HG03196 (cell line): Measurements from ENCODE around the gene PCSK6.

ENCODE experiments used
- ATAC-seq: cut with Tn5 transposase; IDR thresholded peaks from one replicate; pipeline ENCODE4 v1.9.1; 2021; ENCODE audit not compliant: unreplicated experiment

Gene PCSK6

DNA sequence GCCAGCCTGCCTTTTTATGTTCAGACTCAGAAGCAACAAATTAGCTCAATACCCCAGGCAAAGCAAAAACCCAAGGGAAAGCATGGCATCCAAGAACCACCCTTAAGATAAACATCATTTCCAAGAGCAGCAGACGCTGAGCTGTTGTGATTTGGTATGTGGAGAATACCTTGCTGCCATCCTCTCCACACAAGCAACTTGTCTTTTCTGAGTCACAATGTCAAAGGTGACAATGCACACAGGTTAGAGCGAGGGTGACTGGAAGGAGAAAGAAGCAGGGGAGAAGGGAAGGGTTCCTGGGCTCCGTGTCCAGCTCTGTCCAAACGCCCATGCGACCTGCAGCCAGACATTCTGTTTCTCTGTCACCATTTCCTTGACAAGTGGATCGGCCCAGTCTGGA is 6.0 kb downstream of the PCSK6 start:
- ATAC-seq = no peak

DNA sequence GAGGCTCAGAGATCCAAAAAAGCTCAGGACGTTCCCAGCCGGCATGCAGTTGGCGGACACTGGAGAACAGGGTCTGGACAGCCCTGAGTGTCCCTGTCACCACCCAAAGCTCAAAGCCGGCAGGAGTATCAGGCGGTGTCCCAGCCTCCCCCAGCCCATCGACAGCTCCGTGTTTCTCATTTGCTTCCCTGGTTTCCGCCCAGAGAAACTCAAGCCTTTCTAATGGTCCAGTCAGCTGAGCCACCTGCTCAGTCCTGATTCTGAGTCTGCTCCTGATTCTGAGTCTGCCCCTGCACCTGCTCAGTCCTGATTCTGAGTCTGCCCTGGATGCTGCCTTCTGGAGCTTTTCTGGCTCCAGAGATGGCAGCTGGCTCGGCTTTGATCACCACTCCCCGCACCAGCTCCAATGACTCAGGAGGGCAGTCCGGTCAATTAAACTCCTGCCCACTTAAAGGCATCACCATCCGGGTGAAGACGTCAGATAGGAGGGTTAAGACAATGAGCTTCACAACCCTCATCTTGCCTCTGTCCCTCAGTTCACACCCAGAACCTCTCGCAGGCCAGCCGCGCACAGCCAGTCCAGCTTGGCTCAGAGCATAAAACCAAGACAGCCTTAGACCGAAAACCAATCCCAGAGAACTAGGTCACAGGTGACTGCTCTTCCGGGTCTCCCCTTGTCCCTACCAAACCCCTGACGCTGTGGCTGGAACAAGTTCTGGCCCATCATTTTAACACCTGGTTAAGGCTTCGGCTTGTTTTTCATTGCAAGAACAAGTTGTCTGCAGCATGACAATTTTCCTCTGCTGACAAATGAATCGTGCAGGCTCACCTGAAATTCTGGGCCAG is 6.8 kb downstream of the PCSK6 start:
- no peak for ATAC-seq

DNA sequence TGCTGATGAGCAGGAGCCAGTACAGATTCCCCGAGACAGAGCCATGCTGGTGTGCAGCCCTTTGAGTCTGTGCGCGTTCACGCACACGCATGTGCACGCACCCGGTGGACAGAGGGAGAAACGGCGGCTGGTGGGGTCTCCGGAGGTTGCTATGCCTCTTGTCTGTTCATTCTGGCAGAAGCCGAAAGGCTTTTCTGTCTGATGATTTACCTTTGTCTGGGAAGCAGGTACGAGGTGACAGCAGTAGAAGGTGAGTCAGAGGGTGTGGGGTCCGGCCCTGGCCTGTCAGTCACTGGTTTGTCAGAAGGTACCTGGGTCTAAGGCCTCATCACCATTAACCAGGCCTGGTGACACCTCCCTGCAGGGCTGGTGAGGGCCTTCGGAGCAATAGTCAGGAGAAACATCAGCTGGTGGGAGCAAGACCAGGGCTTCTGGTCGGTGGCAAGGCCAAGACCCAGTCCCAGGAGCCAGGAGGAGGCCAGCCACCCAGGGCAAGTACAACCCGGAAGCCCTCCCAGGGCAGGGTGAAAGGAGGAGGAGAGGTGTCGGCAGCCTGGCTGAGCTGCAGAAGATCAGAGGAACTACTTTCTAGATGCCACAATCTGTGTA is 7.5 kb downstream of the PCSK6 start:
- ATAC-seq = no peak

DNA sequence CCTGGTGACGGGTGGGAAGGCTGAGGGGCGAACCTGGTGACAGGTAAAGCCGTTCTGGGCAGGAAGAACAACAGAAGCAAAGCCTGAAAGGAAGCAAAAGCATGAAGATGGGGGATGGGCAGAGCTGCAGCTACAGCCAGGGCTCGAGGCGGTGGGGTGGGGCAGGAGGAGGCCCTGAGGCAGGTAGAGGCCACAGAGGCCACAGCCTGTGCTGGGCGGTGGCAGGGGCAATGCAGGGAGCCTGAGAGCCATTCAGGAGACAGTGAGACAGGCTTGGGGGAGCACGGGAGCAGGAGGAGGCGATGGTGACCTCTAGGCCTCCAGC is 8.2 kb downstream of the PCSK6 start:
- no peak for ATAC-seq

DNA sequence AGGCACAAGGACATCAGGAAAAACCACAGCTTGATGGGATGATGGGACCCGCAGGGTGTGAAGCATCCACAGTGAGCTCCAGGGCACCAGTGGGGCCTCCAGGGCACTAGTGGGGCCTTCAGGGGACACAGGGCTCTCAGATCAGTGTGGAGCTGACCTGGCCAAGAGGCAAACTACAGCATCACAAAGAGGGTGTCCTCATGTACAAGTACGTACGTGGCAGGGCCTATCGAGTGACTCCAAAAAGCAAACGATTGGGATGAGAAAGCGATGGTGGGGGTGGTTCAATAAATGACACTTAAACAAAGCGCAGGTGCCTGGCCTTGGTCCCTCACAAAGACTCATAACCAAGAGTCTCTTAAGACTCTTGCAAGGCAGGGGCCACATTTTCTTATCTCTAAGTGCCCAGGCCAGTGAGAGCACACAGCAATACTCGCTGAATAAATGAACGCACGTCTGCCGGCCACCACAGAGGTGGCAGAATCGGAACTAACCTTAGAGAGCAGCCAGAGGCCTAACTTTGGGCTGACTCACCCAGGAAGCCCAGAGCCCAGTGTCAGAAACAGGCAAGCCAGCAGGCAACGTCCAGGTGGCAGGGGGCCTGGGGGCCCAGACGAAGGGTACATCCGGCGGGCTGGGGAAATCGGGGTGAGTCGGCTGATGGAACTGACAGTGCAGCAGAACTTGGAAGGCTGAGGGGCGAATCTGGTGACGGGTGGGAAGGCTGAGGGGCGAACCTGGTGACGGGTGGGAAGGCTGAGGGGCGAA is 8.7 kb downstream of the PCSK6 start:
- ATAC-seq = no peak

DNA sequence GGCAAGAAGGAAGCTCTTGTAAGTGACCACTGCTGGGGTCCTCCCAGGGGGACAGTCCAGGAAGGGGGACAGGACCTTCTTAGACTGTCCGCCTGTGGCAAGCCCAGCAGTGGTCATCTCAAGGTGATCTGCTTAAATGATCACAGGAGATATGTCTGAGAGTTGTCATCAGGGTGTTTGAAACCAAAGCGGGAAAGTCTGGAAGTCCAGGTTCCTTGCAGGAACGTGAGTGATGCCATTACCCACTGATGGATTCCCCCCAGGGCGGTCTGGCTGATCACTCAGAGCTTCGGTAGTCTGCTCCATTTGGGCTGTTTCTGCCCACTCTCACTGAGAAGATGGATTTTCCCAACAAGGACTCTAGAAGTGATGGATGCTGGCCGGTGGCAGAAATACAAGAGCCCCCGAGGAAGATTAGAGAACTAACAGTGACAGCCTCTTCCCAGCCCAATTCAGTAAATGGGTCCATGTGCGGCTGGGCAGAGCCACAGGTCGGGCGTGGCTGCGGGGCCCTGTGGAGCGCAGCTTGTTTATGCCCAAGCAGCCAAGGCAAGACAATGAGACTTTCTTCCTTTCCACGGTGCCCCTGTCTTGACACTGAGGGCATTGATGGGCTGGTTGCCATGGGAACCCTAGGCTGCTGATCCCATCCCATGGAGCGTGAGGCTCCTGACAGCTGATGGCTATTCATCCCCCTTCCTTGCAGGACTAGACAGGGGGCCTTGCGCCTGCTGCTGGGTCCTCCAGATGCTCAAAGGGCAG is 9.5 kb downstream of the PCSK6 start:
- no peak for ATAC-seq

DNA sequence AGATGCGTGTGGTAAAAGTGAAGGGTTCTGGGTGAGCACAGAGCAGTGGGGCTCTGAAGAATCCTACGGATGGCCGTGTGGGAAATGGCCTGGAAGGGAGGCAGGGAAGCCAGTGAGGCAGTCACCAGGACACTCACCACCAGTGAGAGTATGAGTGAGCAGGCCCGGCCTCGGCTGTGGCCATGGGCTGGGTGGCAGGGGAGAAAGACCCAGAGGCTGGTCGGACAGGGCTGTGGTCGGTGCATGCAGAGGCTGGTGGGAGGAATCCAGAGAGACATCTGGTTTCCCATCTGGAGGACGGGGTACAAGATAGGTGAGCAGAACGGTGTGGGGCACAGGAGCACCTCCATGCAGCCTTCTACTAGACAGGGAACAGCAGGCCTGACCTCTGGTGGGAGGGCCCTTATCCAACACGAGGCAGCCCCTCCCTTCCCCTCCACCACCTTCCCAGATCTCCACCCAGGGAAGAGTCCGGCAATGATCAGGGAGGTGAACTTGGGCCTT is 10.1 kb downstream of the PCSK6 start:
- ATAC-seq = no peak

DNA sequence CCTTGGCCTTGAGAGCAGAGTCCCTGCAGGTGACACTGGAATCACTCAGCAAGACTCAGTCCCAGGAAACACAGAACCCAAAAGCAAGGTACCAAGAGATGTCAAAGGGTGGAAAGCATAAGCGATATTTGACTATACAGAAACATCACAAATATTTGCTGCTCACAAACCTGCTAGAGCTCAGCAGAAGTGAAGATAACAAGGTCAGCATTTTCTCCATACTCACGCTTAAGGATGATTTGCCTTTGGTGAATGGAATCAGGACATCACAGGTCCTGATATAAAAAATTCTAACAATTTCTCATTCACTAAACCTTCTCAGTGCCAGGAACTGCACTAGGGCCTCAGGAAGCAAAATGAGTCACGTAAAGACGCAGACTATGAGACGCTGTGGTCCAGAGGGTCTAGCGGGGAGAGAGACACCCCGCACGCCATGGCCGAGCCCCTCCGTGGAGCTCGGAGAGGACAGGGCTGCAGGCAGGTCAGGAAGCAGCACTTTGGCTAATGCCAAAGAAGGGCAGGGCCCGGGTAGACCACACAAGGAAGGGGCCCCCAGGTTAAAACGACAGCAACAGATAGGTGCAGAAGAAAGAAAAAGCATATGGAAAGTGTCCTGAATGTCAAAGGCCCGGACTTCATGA is 10.7 kb downstream of the PCSK6 start:
- ATAC-seq = no peak

DNA sequence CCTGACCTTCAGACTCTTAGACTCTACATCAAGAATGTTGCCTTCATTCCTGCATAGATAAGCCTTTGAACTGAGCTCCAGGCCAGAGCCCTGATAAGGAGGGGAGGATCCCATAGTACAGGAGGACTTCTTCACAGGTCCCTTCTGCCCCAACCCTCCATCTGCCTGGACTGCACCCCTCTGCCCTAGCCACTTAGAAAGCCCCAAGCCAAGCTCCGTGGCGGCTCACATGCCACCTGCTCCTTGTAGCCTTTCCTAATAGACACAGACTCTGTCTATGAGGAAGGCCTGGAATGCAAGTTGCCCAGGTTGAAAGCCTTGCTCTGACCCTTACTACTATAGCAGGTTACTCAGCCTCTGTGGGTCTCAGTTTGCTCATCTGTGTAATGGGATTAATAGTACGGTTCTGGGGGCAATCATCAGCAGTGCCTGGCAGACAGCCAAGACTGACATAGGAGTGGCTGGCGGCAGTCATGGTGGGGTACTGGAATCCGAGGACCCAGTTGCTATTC is 11.6 kb downstream of the PCSK6 start:
- no peak for ATAC-seq

DNA sequence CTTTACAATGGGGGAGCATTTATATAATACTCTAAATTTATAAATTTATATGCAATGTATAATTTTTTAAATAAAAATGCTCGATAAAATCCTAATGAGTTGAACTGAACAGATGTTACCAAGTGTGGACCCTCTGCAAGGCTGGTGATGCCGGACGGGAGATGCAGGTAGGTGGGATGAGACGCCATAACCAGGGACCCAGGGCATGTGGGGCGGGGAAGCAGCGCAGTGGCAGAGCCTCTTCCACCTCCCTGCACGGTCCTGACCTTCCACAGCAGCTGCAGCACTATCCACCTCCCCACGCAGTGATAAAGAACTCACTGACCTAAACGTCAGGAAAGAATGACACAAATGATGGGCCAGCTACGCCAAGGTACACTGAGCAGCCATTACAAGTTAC is 12.8 kb downstream of the PCSK6 start:
- no peak for ATAC-seq

DNA sequence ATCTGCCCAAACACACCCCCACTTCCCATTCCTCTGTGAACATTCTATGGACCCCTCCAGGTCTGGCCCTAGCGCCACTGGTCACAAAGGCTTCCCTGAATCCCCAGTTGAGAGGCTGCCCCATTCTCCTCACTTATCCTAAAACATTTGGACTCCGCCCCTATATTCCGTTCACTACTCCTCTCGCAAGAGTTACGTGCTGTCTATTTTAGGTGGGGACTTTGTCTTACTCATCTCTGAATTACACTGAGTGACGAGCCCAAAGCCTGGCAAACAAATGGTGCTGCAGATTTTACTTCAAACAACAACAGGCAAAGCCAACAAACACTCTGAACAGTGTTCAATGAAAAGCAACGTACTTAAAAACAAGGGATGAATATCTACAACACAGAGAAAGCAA is 14.5 kb downstream of the PCSK6 start:
- ATAC-seq = no peak

DNA sequence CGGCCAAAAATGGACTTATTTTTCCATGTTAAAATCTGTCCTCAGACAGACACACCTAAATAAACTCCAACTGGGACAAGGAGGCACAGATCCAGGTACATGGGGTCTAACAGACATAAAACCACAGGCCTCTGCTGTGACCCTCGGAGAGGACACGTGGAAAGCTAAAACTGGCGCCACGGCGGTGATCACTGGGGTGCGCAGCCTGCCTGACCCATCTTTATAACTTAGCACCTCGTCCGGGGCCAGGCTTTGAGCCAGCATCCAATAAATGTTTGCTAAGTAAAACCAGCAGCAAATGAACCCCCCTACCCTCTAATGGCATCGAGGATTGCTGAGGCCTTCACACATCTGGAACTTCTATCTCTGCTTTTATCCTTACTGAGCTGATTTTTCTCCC is 15.3 kb downstream of the PCSK6 start:
- ATAC-seq = no peak

DNA sequence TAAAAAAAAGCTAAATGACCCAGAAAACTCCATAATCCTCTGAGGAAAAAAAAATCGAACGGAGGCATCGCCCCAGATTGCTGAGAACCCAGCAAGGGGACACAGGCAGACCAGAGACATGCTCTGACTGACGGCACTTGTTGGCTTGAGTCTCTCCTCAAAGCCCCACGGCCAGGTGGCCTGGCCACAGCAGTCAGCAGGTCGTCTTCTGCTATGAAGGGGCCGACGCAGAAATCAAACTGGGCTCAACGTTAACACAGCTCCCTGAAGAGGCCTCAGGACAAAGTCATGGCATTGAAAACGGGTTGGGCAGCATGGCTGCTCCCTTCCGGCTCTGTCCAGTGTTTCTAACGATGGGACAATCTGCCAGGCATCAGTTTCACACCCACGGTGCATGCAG is 17.5 kb downstream of the PCSK6 start:
- ATAC-seq = no peak

DNA sequence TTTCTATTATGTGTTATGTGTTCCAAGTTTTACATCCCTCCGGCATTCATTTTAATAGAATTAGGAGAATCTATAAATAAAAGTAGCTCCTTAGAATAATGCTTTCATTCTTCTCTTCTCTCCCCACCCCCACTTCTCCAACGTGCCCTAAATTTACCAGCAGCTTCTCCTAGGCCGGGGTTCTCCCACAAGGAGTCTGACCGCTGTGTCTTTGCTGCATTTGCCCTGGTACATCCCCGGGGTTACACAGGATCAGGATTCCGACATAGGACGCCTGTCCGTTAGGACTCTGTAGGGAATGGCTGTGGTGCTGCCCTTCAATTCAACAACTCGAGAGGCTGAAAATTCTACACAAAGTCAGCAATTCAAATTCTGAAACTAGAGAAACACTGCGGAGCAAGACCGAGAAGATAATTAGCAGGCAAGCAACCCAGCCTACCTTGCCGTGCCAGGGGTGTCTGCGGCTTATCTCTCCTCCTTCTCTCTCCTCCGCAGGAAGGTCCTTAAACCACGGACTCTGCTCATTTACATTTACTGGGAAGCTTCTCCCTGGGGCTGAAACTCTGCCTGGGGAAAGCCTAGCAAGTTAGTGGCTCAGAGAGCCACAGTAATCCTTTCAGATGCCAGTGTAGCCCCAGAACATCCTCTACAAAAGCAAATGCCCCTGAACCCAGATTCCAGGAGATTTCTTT is 18.8 kb downstream of the PCSK6 start:
- no peak for ATAC-seq

DNA sequence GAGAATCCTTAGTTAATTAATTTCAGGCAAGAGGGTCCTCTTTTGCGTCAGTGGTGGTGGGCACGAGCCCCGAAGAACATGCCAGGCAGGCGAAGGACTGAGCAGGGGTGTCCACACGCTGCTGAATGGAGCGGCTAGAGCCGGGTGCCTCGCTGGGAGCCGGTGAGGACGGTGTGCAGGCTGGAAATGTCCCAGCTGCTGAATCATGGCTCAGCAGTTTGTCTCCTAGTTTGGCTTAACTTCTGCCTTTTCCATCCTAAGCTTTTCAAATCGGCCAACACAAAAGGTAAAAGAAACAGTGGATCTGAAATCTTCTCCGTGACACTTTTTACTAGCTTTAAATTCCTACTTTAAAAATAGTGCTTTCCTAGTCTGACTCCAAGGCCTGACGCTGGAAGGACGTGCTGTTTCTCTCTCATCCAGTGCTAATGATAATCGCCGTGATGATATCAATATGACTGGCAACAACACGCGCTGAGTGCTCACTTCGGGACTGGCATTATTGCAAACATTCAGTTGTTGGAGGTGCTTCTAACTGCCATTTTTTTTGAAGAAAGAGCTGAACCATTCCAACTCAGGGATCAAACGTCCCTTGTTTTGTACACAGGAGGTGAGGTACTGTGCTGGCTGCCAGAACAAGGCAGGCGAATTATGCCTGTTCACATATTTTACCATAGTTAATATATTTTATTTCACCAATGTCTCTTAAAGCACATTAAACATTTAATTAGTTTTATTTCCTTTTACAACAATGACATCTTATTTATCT is 19.8 kb downstream of the PCSK6 start:
- no peak for ATAC-seq

DNA sequence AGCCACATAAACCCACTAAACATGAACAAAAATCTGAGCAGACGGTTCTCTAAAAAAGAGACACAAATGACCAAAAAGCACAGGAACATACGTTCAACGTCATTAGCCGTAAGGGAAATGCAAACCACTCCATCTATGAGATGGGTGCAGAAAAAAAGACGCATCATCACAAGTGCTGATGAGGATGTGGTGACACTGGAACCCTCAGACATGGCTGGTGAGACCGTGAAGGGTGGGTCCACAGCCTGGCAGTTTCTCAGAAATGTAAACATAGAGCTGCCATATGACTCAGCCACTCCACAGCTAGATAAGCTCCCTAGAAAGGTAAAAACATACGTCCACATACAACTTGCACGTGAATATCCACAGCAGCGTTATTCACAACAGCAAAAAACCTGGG is 23.3 kb downstream of the PCSK6 start:
- ATAC-seq = no peak

DNA sequence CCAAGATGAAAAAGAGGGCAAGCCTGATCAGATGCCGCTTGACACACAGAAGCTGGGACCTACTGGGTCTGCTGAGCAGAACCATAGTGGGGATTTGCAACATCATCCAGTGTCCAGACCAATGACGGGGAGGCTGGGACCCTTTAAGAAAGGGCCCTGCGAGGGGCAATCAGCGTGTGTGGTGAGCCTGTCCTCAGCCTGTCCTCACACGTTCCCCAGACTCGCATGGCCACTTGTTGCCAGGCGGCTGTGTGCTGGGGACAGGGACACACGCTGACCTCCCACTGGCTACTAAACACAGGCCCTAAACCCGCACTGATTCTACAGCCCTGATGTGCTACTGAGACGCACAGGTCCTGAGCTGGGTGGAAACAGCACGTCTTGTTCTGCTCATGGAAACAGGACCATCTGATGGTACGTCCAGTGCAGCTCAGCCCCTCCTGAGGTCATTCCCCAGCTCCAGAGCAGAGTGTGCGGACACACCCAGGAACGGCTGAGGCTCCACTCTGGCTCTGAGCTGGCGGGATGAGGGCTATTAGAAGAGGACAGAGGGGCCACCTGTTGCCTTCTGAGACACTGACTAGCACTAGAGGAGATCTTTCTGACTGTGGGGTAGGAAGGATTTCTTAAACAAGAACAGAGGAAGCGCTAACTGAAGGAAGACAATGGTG is 24.4 kb downstream of the PCSK6 start:
- ATAC-seq = no peak

DNA sequence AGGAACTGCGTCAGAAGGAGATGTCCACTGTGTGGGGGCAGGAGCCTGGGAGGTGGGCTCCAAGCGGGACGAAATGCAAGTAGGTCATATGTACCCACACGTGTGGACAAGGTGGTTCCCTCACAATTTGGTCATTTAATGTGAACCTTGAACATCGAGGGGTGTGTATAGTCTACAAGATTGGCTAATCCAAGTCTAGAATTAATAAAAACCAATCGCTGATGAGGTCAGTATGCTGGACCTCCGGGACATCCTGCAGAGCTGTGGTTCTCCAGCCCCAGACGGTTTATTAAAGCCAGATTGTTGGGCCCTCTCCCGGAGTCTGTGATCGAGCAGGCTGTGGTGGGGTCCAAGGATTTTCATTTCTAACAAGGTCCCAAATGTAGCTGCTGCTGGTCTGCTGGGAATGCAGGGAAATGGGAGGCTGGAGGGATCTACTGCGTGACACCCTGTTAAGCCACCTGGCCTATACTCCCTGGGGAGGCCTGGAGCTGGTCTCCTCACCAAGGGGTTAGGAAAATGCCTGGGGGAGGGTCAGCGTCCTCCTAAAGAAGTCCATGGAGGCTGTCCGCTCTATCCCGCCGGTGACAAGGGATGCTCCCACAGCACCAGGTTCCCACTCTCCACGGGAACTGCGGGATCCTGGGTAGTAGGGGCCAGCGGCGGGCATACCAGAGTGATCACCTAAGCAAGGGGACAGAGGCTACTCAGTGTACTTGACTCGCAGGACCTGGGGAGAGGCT is 25.1 kb downstream of the PCSK6 start:
- no peak for ATAC-seq
